C4-2B (cell line): Measurements from ENCODE around the gene CNTD1.

Experiments
- H3K27ac ChIP-seq: fragments of 450-650 bp; 2 replicates; pipeline ENCODE4 v1.5.1; 2017
- ZFX ChIP-seq: fragments of 450-650 bp; IDR thresholded peaks from 2 replicates; pipeline ENCODE4 v1.6.1; 2017
- TF ChIP-seq, protein P1 (sequence below): fragments of 450-650 bp; conservative IDR thresholded peaks from 2 replicates; pipeline ENCODE4 v1.5.1; 2017; ENCODE audit warnings: mild to moderate bottlenecking

The CNTD1 gene

DNA sequence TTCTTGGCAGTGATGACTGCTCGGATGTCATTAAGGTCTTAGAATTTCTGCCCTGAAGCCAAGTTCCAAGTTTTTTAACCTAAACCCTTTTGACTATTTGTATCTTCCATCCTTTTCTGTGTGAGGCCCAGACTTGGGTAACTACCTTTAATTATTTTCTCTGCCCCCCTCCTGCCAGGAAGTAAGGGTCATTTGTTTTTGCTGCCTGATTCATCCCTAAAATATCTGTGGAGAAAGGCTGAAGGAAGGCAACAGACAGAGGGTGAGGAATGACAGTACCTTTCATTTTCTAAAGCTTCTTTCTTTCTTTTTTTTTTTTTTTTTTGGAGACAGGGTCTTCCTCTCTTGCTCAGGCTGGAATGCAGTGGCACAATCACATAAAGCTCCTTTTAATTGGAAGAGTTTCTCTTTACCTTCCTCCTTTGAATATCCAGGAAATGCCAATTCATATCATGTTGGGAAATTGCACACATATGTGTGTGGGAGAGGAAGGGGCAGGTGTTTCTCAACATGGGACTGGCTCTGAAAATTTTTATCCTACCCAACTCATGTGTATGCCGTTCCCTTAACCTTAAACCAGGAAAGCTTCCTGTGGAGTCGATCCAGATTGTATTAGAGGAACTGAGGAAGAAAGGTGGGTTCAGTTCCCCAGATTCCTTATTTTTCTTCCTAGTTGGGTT is 24.5 kb upstream of the CNTD1 start:
- TF ChIP-seq, protein P1, sequence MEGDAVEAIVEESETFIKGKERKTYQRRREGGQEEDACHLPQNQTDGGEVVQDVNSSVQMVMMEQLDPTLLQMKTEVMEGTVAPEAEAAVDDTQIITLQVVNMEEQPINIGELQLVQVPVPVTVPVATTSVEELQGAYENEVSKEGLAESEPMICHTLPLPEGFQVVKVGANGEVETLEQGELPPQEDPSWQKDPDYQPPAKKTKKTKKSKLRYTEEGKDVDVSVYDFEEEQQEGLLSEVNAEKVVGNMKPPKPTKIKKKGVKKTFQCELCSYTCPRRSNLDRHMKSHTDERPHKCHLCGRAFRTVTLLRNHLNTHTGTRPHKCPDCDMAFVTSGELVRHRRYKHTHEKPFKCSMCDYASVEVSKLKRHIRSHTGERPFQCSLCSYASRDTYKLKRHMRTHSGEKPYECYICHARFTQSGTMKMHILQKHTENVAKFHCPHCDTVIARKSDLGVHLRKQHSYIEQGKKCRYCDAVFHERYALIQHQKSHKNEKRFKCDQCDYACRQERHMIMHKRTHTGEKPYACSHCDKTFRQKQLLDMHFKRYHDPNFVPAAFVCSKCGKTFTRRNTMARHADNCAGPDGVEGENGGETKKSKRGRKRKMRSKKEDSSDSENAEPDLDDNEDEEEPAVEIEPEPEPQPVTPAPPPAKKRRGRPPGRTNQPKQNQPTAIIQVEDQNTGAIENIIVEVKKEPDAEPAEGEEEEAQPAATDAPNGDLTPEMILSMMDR = no peak
- TF ChIP-seq ZFX = no peak
- H3K27ac ChIP-seq = peak overlapping the region; percentile 76

DNA sequence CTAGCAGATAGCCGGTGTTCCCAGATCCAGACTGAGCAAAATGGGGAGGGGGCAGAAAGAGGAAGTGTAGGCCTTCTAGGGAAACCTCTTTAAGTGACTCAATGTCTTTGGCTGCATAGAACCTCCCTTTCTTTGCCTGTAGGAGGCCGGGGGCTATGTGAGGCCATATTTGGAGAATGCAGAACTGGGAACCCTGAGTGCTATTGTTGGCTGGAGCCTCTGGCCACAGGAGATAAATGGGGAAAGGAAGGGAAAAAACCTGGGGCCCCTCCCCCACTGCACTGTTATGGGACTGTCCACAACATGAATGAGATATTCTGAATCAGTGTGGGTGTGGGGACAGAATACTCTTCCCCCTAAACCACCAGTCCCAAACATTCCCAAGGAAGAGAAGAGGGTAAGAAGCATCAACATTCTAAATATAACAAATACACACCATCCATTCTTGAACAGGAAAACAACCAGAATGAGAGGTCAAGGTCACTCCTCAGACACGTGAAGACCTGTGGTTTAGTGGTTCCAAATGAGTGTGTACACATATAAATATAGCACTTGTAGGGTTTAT is 23.0 kb upstream of the CNTD1 start:
- no peak for TF ChIP-seq ZFX
- TF ChIP-seq, protein P1 = no peak
- no peak overlapping the region for H3K27ac ChIP-seq

DNA sequence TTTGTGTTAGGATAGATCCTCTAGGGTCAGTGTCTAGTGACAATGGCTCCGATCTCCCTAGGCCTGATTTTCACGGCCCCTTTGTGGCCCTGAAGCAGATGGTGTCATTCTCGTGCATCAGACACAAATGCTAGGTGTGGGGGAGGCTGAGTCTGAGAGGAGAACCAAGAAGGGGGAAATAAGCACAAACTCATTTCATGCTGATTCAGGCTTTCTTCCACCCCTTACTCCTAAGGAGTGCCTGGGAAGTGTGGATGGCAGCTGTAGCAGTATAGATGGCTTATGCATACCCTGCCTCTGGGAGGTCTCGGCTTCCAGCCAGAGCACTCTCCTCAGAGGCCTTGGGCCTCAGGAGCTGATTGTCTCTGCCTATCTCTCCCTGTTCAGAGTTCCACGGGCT is 20.1 kb upstream of the CNTD1 start:
- H3K27ac ChIP-seq = no peak overlapping the region
- TF ChIP-seq, protein P1 = no peak
- no peak for TF ChIP-seq ZFX

DNA sequence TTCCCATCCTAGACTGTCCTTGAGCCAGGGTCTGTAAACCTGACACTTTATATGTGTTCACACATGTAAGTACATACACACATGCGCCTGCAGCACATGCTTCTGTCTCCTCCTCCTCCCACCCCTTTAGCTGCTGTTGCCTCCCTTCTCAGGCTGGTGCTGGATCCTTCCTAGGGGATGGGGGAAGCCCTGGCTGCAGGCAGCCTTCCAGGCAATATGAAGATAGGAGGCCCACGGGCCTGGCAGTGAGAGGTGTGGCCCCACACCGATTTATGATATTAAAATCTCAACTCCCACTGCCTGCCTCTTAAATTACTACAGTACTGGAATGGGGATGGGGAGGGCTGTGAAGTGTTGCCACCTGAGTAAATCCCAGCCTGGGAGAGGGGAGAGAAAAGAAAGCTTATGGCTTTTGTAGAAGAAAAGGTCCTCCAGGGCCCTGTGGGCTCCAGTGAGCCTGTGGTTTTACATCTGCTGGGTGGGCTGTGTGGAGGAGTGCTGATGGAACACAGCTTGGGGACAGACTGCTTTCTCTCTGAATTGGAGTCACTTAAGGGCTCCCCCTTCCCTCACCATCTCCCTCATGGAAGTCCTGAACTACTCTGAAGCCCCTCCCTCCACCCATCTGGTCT is 19.2 kb upstream of the CNTD1 start:
- TF ChIP-seq, protein P1 = no peak
- TF ChIP-seq ZFX = no peak
- H3K27ac ChIP-seq = no peak overlapping the region

DNA sequence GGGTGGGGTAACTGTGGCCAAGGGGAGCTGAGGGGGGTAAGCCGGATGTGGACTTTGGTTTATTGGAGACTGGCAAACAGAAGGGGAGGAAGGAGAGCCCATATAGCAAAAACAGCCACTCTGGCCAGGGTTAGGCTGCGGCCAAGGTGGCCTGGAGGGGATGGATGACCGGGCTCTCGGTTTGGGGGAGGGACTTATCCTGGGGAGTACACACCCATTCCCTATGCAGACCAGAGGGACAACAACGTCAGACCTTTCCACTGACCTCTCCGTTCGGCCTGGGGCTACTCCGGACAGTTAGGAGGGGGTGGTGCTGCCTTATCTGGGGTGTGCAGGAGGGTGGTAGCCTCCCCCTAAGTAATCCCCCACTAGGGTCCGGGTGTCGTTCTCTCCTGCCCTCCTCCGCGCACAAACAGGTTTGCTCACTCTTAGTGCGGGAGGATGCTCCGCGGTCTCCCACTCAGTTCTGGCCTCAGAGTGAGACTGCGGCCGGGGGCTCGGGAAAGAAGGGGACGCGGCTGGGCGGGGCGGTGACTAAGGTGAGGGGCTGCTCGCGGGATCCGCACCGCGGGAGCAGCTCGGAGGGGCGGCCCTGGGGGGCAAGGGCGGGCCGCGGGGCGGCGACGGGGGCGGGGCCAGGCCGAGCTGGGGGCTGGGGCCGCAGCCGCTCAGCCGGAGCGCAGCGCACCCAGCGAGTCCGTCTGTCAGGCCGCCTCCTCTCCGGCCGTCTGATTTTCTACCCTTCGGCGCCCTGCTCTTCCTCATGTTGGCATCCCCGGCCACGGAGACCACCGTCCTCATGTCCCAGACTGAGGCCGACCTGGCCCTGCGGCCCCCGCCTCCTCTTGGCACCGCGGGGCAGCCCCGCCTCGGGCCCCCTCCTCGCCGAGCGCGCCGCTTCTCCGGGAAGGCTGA is 18.5 kb upstream of the CNTD1 start, which contains the start of gene WNK4:
WNK4 (plus strand) TSS at position 675 of the 915 bp plus-strand sequence; CDS start at position 764, 89 bp downstream.
- no peak within 1 kb of the TSS for H3K27ac ChIP-seq
- no peak for TF ChIP-seq ZFX
- TF ChIP-seq, protein P1 = no peak

DNA sequence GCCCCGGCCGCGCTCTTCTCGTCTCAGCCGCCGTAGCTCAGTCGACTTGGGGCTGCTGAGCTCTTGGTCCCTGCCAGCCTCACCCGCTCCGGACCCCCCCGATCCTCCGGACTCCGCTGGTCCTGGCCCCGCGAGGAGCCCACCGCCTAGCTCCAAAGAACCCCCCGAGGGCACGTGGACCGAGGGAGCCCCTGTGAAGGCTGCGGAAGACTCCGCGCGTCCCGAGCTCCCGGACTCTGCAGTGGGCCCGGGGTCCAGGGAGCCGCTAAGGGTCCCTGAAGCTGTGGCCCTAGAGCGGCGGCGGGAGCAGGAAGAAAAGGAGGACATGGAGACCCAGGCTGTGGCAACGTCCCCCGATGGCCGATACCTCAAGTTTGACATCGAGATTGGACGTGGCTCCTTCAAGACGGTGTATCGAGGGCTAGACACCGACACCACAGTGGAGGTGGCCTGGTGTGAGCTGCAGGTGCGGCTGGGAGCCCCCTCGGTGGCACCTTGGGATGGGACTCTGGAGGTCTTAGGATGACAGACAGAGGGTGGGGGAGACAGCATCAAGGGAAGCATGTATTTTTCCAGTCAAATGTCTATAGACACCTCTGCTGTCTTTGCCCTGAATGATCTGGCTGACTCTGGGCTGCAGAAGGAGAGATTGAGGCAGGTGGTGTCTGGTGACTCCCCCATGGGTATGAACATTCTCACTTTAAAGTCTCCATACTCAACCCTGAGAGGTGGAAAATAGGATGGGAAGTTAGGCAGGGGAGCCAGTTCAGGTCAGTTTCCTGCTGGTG is 17.6 kb upstream of the CNTD1 start:
- no peak overlapping the region for H3K27ac ChIP-seq
- TF ChIP-seq, protein P1 = no peak
- no peak for TF ChIP-seq ZFX
